GM12878 (cell line): Measurements from ENCODE around the gene EPB41L2. TPM values are rescaled to one million over a fixed set of nuclear protein-coding genes. Genes with fewer than 3 reads are reported as not detected.

Source experiments
- ATAC-seq: fragments of 200-7000 bp; cut with Tn5 transposase; 3 replicates; pipeline ENCODE4 v1.9.1; 2020; ENCODE audit warnings: mild to moderate bottlenecking, moderate library complexity
- BruUV-seq: library from RNA; stranded (reverse); fragments of 400-500 nt; replicated peaks from 2 replicates; lab custom pipeline; 2021; lab: Mats Ljungman, UMichigan
- CTCF ChIA-PET: fragments of 300-600 bp; sonication (Branson Sonifier 250); formaldehyde crosslinking; extraction: SDS; loops from one replicate; lab custom pipeline; 2021; ENCODE audit warnings: inconsistent platforms; lab: Yijun Ruan, JAX
- POLR2A ChIA-PET: fragments of 350-600 bp; formaldehyde crosslinking; extraction: SDS; loops from one replicate; lab custom pipeline; 2021; ENCODE audit warnings: inconsistent platforms; lab: Charles Lee
- RAD21 ChIA-PET: fragments of 300-600 bp; sonication (Branson Sonifier 250); formaldehyde crosslinking; loops from one replicate; lab custom pipeline; 2023; ENCODE audit warnings: antibody characterized with exemption; ENCODE audit not compliant: unreplicated experiment; lab: Charles Lee
- SMC1A ChIA-PET: fragments of 300-600 bp; sonication (Branson Sonifier 250); formaldehyde crosslinking; loops from one replicate; lab custom pipeline; 2023; ENCODE audit not compliant: unreplicated experiment, uncharacterized antibody; lab: Charles Lee
- DNase-seq: peaks from one replicate; pipeline ENCODE4 v3.0.0-alpha.2; 2011; ENCODE audit warnings: low read depth, low spot score
- FAIRE-seq: peaks from 3 replicates; lab custom pipeline; 2011; peaks lifted over from hg19 to GRCh38; lab: Jason Lieb, UNC
- H2AFZ ChIP-seq: 2 replicates; pipeline ENCODE4 v1.6.0; 2011; ENCODE audit warnings: low read depth, low read length, control low read depth; ENCODE audit not compliant: control insufficient read depth
- H3K27ac ChIP-seq: 2 replicates; pipeline ENCODE4 v1.5.1; 2011; ENCODE audit warnings: control low read depth; ENCODE audit not compliant: control insufficient read depth, insufficient read depth
- H3K27me3 ChIP-seq, 2 experiments: replicated peaks in 1 of 2; 2 replicates each; pipeline versions ENCODE4 v1.6.0 to v1.6.1; 2011; ENCODE audit warnings: low read length in 1 of 2; ENCODE audit not compliant: control insufficient read depth in 2 of 2, insufficient read depth in 2 of 2
- H3K36me3 ChIP-seq, 2 experiments: 2 replicates each; pipeline ENCODE4 v1.5.1; 2011; ENCODE audit warnings: low read length in 1 of 2; ENCODE audit not compliant: control insufficient read depth in 2 of 2, insufficient read depth in 2 of 2
- H3K4me1 ChIP-seq: 2 replicates; pipeline ENCODE4 v1.6.1; 2011; ENCODE audit warnings: mild to moderate bottlenecking, low read length, moderate library complexity, mixed read lengths; ENCODE audit not compliant: control insufficient read depth, insufficient read depth
- H3K4me2 ChIP-seq: 2 replicates; pipeline ENCODE4 v1.6.0; 2011; ENCODE audit warnings: control low read depth; ENCODE audit not compliant: control insufficient read depth, insufficient read depth
- H3K4me3 ChIP-seq: fragments of 200-600 bp; sonication (generic); 2 replicates; pipeline ENCODE4 v1.5.1; 2016
- H3K79me2 ChIP-seq: 2 replicates; pipeline ENCODE4 v1.6.0; 2011; ENCODE audit warnings: low read length; ENCODE audit not compliant: control insufficient read depth, insufficient read depth
- H3K9ac ChIP-seq: 2 replicates; pipeline ENCODE4 v1.8.0; 2011; ENCODE audit warnings: low read length, control low read depth, mixed read lengths; ENCODE audit not compliant: control insufficient read depth, insufficient read depth
- H3K9me3 ChIP-seq: replicated peaks from 3 replicates; pipeline ENCODE4 v1.5.1; 2011; ENCODE audit warnings: mild to moderate bottlenecking, low read length; ENCODE audit not compliant: control insufficient read depth, insufficient read depth
- H4K20me1 ChIP-seq: 2 replicates; pipeline ENCODE4 v1.6.0; 2011; ENCODE audit not compliant: control insufficient read depth, insufficient read depth
- DPF2 ChIP-seq: fragments of 450-650 bp; IDR thresholded peaks from 2 replicates; pipeline ENCODE4 v1.6.1; 2017; ENCODE audit warnings: mild to moderate bottlenecking
- GABPA ChIP-seq: IDR thresholded peaks from 2 replicates; pipeline ENCODE4 v1.6.1; 2014; ENCODE audit warnings: antibody characterized with exemption, low read depth, mild to moderate bottlenecking, inconsistent platforms
- MEF2A ChIP-seq: IDR thresholded peaks from 2 replicates; pipeline ENCODE4 v1.6.1; 2011; ENCODE audit warnings: low read depth, mild to moderate bottlenecking, low read length, moderate library complexity; ENCODE audit not compliant: insufficient read depth
- RBBP5 ChIP-seq: fragments of 200-600 bp; sonication (generic); conservative IDR thresholded peaks from 2 replicates; pipeline ENCODE4 v1.6.1; 2016
- RUNX3 ChIP-seq: IDR thresholded peaks from 2 replicates; pipeline ENCODE4 v1.6.1; 2012; ENCODE audit warnings: low read length, inconsistent platforms
- SP1 ChIP-seq: IDR thresholded peaks from one replicate; pipeline ENCODE4 v1.6.1; 2011; ENCODE audit warnings: low read depth, low read length
- SUPT20H ChIP-seq: IDR thresholded peaks from 2 replicates; pipeline ENCODE4 v1.6.1; 2011; ENCODE audit warnings: low read depth, mild to moderate bottlenecking, low read length, moderate library complexity, borderline replicate concordance; ENCODE audit not compliant: control insufficient read depth
- TCF12 ChIP-seq: IDR thresholded peaks from 2 replicates; pipeline ENCODE4 v1.6.1; 2011; ENCODE audit warnings: low read depth, mild to moderate bottlenecking, low read length
- ZNF24 ChIP-seq: fragments of 450-650 bp; IDR thresholded peaks from 2 replicates; pipeline ENCODE4 v1.6.1; 2017; ENCODE audit warnings: antibody characterized with exemption, mild to moderate bottlenecking
- ZNF384 ChIP-seq: IDR thresholded peaks from 2 replicates; pipeline ENCODE4 v1.6.1; 2012; ENCODE audit warnings: low read depth, mild to moderate bottlenecking, low read length, improper control_type of control experiment, borderline replicate concordance
- WGBS: methylation state at CpG from one replicate; pipeline ENCODE4 v1.1.6; 2016; ENCODE audit warnings: low lambda C conversion rate; ENCODE audit not compliant: insufficient replicate concordance, insufficient coverage; ENCODE audit errors: missing lambda C conversion rate; 5-methylcytosine and 5-hydroxymethylcytosine counted together
- in situ Hi-C: fragments of 300-500 bp; cut with MboI; formaldehyde crosslinking; loops from 9 replicates; pipeline ENCODE4 v1.14.3; 2018; ENCODE audit warnings: mixed read lengths
- intact Hi-C: fragments of 100-400 bp; cut with micrococcal nuclease; formaldehyde crosslinking; loops from one replicate; pipeline ENCODE4 v1.14.2; 2022; ENCODE audit not compliant: unreplicated experiment
- polyA plus RNA-seq, 11 experiments: library from polyadenylated mRNA; depleted of rRNA in 4 of 11; unstranded in 6 of 11; stranded (reverse) in 5 of 11; fragments of >200 nt; fragmentation: Nextera tagmentation in 4 of 11; fragmentation: Illumina TruSeq in 1 of 11; extraction: Ambion mirVana in 4 of 11; extraction: Trizol in 1 of 11; gene quantifications; 1 replicate in 1 of 11; 2 replicates in 10 of 11; pipeline versions ENCODE4 v1.2.1 to v1.2.3, GENCODE V29; 2011 to 2016; ENCODE audit warnings: inconsistent platforms in 2 of 11, missing spikeins in 2 of 11, low read depth in 1 of 11
- total RNA-seq, 4 experiments: library from RNA; depleted of rRNA in 3 of 4; stranded (reverse); fragments of >200 nt in 3 of 4; fragmentation: Illumina TruSeq in 1 of 4; extraction: Trizol in 1 of 4; gene quantifications; 2 replicates each; pipeline versions ENCODE4 v1.2.1 to v1.2.3, GENCODE V29; 2013 to 2021

The EPB41L2 gene
- total and polyA plus RNA-seq, 10 of the 15 experiments (the other 5 are each of a cell fraction or from before 2014, with no cell fraction given) = 7.4 to 41.6 (median 19.0) TPM

DNA sequence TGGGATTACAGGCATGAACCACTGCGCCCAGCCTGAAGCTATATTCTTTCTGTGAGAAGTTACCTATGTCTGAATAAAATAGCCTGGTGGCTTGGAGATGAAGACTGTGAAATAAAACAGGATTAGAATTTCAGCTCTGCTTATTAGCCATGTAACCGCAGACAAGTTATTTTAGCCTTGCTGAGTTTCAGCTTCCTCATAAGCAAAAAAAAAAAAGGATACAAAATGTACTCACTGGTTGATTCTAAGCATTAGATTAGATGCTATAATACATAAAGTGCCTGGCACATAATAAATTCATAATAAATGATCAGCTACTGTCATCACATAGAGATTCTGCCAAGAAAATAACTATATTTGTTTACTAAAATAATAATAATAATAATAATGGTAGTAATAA, 98.8 kb downstream of the EPB41L2 start:
- ATAC-seq = peak; percentile 23
- ChIA-PET SMC1A (interaction anchor here (1.1 to 1.5 kb wide), 4 partner anchors 10 to 96 kb away, joined by 3 to 6 read pairs (median 4); no protein-coding TSS in a partner anchor), POLR2A (interaction anchor here (0.6 to 1.6 kb wide), 2 partner anchors 8 to 364 kb away, joined by 3 to 13 read pairs; no protein-coding TSS in a partner anchor), RAD21 (interaction anchor here (0.9 kb wide), 1 partner anchor 79 kb away, joined by 4 read pairs; no protein-coding TSS in a partner anchor), CTCF (interaction anchor here (0.9 to 1.5 kb wide), 4 partner anchors 70 to 1475 kb away, joined by 3 to 6 read pairs (median 4); no protein-coding TSS in a partner anchor)
- no peak for DNase-seq
- H2AFZ ChIP-seq = no peak overlapping the region
- intact Hi-C loops (loop anchor here (5.0 kb wide), 1 partner anchor 98 kb away; the partner anchor contains the start of gene EPB41L2), in situ Hi-C loops (no loop called here)
- H3K27me3 ChIP-seq = no peaks in the 10 kb centered on the region
- no peak for FAIRE-seq
- H3K4me2 ChIP-seq = peak overlapping the region; percentile 4; the same call in 1 of the 2 replicates
- H3K36me3 ChIP-seq = no peaks in the 10 kb centered on the region
- no peak overlapping the region for H3K27ac ChIP-seq
- no peak overlapping the region for H3K9ac ChIP-seq
- H3K9me3 ChIP-seq = no peaks in the 10 kb centered on the region
- H3K4me1 ChIP-seq = peaks cover 8% of the 10 kb centered on the region
- no peaks in the 10 kb centered on the region for H4K20me1 ChIP-seq
- peak; percentile 73; the same call in 1 of the 2 replicates for TF ChIP-seq ZNF384
- peak; percentile 74; the same call in 1 of the 2 replicates for TF ChIP-seq MEF2A
- TF ChIP-seq RUNX3 = peak; percentile 84
- TF ChIP-seq ZNF24 = no peak
- 100% methylated on average over 2 of the region's 2 CpGs for WGBS
- no peak overlapping the region for H3K4me3 ChIP-seq
- H3K79me2 ChIP-seq = peaks cover 5% of the 10 kb centered on the region
- BruUV-seq = no TSS peak

DNA sequence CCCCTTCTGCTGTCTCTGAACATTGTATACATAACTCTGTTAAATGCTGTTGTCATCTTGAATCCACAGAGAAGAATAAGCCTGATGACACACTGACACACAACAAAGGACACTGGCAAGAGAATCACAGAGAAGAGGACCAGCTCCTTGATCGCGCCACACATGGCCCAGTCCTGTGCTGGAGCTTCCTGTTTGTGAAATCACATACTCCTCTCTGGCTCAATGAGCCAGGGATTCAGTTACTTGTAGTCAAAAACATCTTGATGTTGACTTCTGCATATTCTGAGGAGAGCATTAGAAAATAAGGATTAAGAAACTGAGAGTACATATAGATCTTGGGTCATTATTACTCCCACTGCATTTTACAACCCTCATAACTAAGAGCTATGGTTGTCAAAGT, 100.1 kb downstream of the EPB41L2 start:
- RAD21 ChIA-PET = no interaction called here
- no peaks in the 10 kb centered on the region for H3K36me3 ChIP-seq
- CTCF ChIA-PET = interaction anchor here (0.8 to 1.6 kb wide), 6 partner anchors 43 to 154 kb away, joined by 3 to 6 read pairs (median 3); no protein-coding TSS in a partner anchor
- whole genome bisulfite sequencing = 60% methylated on average over 2 of the region's 2 CpGs
- no peak for TF ChIP-seq RBBP5
- no peak for TF ChIP-seq MEF2A
- TF ChIP-seq SUPT20H = no peak
- TF ChIP-seq DPF2 = no peak
- TF ChIP-seq GABPA = no peak
- TF ChIP-seq TCF12 = no peak
- TF ChIP-seq SP1 = no peak
- TF ChIP-seq, all 136 proteins: peak for 0
- Histone ChIP-seq H3K27ac (no peak overlapping the region), H3K4me2 (no peak overlapping the region), H3K4me3 (no peak overlapping the region), H3K9ac (no peak overlapping the region), H3K9me3 (no peaks in the 10 kb centered on the region), H4K20me1 (no peaks in the 10 kb centered on the region), H3K4me1 (peaks cover 8% of the 10 kb centered on the region), H2AFZ (no peak overlapping the region), H3K79me2 (peaks cover 5% of the 10 kb centered on the region), H3K27me3 (no peaks in the 10 kb centered on the region)
- ChIA-PET SMC1A (interaction anchor here (1.2 to 1.7 kb wide), 4 partner anchors 11 to 78 kb away, joined by 3 to 6 read pairs (median 4); no protein-coding TSS in a partner anchor), POLR2A (interaction anchor here (1.6 kb wide), 1 partner anchor 10 kb away, joined by 13 read pairs; no protein-coding TSS in a partner anchor)
- in situ Hi-C loops = no loop called here
- FAIRE-seq (no peak), ATAC-seq (no peak), DNase-seq (no peak)
- intact Hi-C loops = loop anchor here (5.0 kb wide), 1 partner anchor 99 kb away; the partner anchor contains the start of gene EPB41L2
- no TSS peak for BruUV-seq
